HepG2 (cell line): ENCODE data around the gene CA9. TPM values are rescaled to one million over a fixed set of nuclear protein-coding genes. Genes with fewer than 3 reads are reported as not detected.
A peak's percentile ranks its signal among the peaks of the same experiment; 100 is the strongest.

ENCODE experiments used
- ATAC-seq: fragments of 200-7000 bp; cut with Tn5 transposase; 3 replicates; pipeline ENCODE4 v1.9.1; 2020; ENCODE audit warnings: mild to moderate bottlenecking, moderate library complexity
- BruUV-seq: library from RNA; stranded (reverse); fragments of 400-500 nt; replicated peaks from 2 replicates; lab custom pipeline; 2021; lab: Mats Ljungman, UMichigan
- CTCF ChIA-PET: fragments of 300-600 bp; formaldehyde crosslinking; extraction: SDS; loops from one replicate; lab custom pipeline; 2021; ENCODE audit warnings: low total read pairs, inconsistent platforms, low intra/inter-chr PET ratio; lab: Yijun Ruan, JAX
- POLR2A ChIA-PET: fragments of 350-600 bp; sonication (Branson Sonifier 250); formaldehyde crosslinking; loops from one replicate; lab custom pipeline; 2020; ENCODE audit warnings: antibody characterized with exemption, inconsistent platforms; lab: Yijun Ruan, JAX
- DNase-seq: peaks from one replicate; pipeline ENCODE4 v3.0.0-alpha.2; 2015; ENCODE audit warnings: low spot score
- FAIRE-seq: peaks from 3 replicates; lab custom pipeline; 2011; peaks lifted over from hg19 to GRCh38; lab: Jason Lieb, UNC
- H2AFZ ChIP-seq: one replicate; pipeline ENCODE4 v1.6.1; 2011; ENCODE audit warnings: low read length, inconsistent platforms
- H3K27ac ChIP-seq: fragments of 300-600 bp; 3 replicates; pipeline ENCODE4 v1.8.0; 2011; ENCODE audit warnings: mixed run types, mild to moderate bottlenecking, mixed read lengths, low read length, inconsistent platforms; ENCODE audit not compliant: insufficient read depth; ENCODE audit errors: extremely low read length
- H3K27me3 ChIP-seq, 2 experiments: fragments of 200-600 bp in 1 of 2; 2 replicates in 1 of 2; 3 replicates in 1 of 2; pipeline versions ENCODE4 v1.6.0 to v1.8.0; 2011; ENCODE audit warnings: low read length in 2 of 2, mild to moderate bottlenecking in 2 of 2, moderate library complexity in 2 of 2, inconsistent platforms in 1 of 2; ENCODE audit not compliant: insufficient read depth in 2 of 2, control insufficient read depth in 1 of 2
- H3K36me3 ChIP-seq, 2 experiments: fragments of 200-600 bp in 1 of 2; replicated peaks in 1 of 2; 2 replicates in 1 of 2; 3 replicates in 1 of 2; pipeline versions ENCODE4 v1.5.1 to v1.8.0; 2011; ENCODE audit warnings: low read length in 2 of 2, inconsistent platforms in 1 of 2; ENCODE audit not compliant: insufficient read depth in 2 of 2, control insufficient read depth in 1 of 2
- H3K4me1 ChIP-seq: 2 replicates; pipeline ENCODE4 v1.5.1; 2012; ENCODE audit warnings: low read length, inconsistent platforms; ENCODE audit not compliant: insufficient read depth
- H3K4me2 ChIP-seq: 2 replicates; pipeline ENCODE4 v1.6.0; 2011; ENCODE audit warnings: low read depth, low read length, inconsistent platforms
- H3K4me3 ChIP-seq, 3 experiments: fragments of 200-600 bp in 1 of 3; sonication (generic), shearing (Covaris generic) in 1 of 3; replicated peaks in 1 of 3; 2 replicates each; pipeline ENCODE4 v1.5.1; 2011 to 2016; ENCODE audit warnings: low read length in 3 of 3, inconsistent platforms in 2 of 3, low read depth in 2 of 3, mild to moderate bottlenecking in 2 of 3, control low read depth in 1 of 3, mixed read lengths in 1 of 3; ENCODE audit not compliant: insufficient read depth in 1 of 3
- H3K79me2 ChIP-seq: one replicate; pipeline ENCODE4 v1.6.1; 2011; ENCODE audit warnings: low read length, inconsistent platforms; ENCODE audit not compliant: insufficient read depth
- H3K9ac ChIP-seq: 2 replicates; pipeline ENCODE4 v1.6.0; 2011; ENCODE audit warnings: mild to moderate bottlenecking, low read depth, low read length, inconsistent platforms; ENCODE audit not compliant: insufficient read depth
- H3K9me3 ChIP-seq: 2 replicates; pipeline ENCODE4 v1.5.1; 2012; ENCODE audit warnings: mild to moderate bottlenecking, low read length
- H4K20me1 ChIP-seq: 2 replicates; pipeline ENCODE4 v1.6.0; 2011; ENCODE audit warnings: inconsistent platforms, mild to moderate bottlenecking, low read length, moderate library complexity; ENCODE audit not compliant: insufficient read depth
- AGO2 ChIP-seq: fragments of 200-400 bp; formaldehyde crosslinking; optimal IDR thresholded peaks from 2 replicates; pipeline ENCODE3; 2017; ENCODE audit warnings: mild to moderate bottlenecking, low read depth, low read length, moderate library complexity
- EED ChIP-seq: sonication (generic); formaldehyde crosslinking; IDR thresholded peaks from 2 replicates; pipeline ENCODE4 v1.5.0; 2020; ENCODE audit warnings: mild to moderate bottlenecking, missing genetic modification reagents
- ELF1 ChIP-seq: sonication (generic); formaldehyde crosslinking; IDR thresholded peaks from 2 replicates; pipeline ENCODE4 v1.4.0; 2020; ENCODE audit warnings: missing genetic modification reagents
- MED1 ChIP-seq: sonication (generic); formaldehyde crosslinking; IDR thresholded peaks from 2 replicates; pipeline ENCODE4 v1.4.0; 2020; ENCODE audit warnings: missing genetic modification reagents
- NFE2L2 ChIP-seq: fragments of 150-350 bp; IDR thresholded peaks from 2 replicates; pipeline ENCODE4 v1.6.1; 2014; ENCODE audit warnings: low read length
- NFIB ChIP-seq: sonication (generic); formaldehyde crosslinking; IDR thresholded peaks from 2 replicates; pipeline ENCODE4 v1.9.0; 2021; ENCODE audit warnings: missing genetic modification reagents, mild to moderate bottlenecking, borderline replicate concordance
- RORA ChIP-seq: sonication (generic); formaldehyde crosslinking; IDR thresholded peaks from 2 replicates; pipeline ENCODE4 v1.5.0; 2020; ENCODE audit warnings: mild to moderate bottlenecking, missing genetic modification reagents, moderate library complexity
- SOX5 ChIP-seq: IDR thresholded peaks from 2 replicates; pipeline ENCODE4 v1.6.1; 2016; ENCODE audit warnings: borderline replicate concordance
- ZMYM4 ChIP-seq: sonication (generic); formaldehyde crosslinking; IDR thresholded peaks from 2 replicates; pipeline ENCODE4 v1.8.1; 2023; ENCODE audit warnings: mild to moderate bottlenecking, missing genetic modification reagents
- ZNF17 ChIP-seq: sonication (generic); formaldehyde crosslinking; IDR thresholded peaks from 2 replicates; pipeline ENCODE4 v1.5.0; 2020; ENCODE audit warnings: mild to moderate bottlenecking, missing genetic modification reagents
- ZNF367 ChIP-seq: sonication (generic); formaldehyde crosslinking; IDR thresholded peaks from 2 replicates; pipeline ENCODE4 v1.4.0; 2020; ENCODE audit warnings: missing genetic modification reagents, borderline replicate concordance
- ZNF703 ChIP-seq: sonication (generic); formaldehyde crosslinking; IDR thresholded peaks from 2 replicates; pipeline ENCODE4 v1.5.1; 2020; ENCODE audit warnings: missing genetic modification reagents, mild to moderate bottlenecking, moderate library complexity, borderline replicate concordance
- ZNF766 ChIP-seq: sonication (generic); formaldehyde crosslinking; IDR thresholded peaks from 2 replicates; pipeline ENCODE4 v1.5.0; 2020; ENCODE audit warnings: missing genetic modification reagents, borderline replicate concordance
- WGBS: methylation state at CpG from one replicate; pipeline ENCODE4 v1.1.6; 2017; ENCODE audit warnings: low lambda C conversion rate; 5-methylcytosine and 5-hydroxymethylcytosine counted together
- in situ Hi-C: cut with HindIII; loops from 2 replicates; pipeline ENCODE4 v1.10.0; 2017; ENCODE audit warnings: low pct_unique_long_range_greater_than_20kb; ENCODE audit not compliant: extremely low pct_ligation_motif_present
- intact Hi-C: fragments of 100-400 bp; cut with micrococcal nuclease; formaldehyde crosslinking; loops from one replicate; pipeline ENCODE4 v1.10.0; 2022; ENCODE audit not compliant: unreplicated experiment
- polyA plus RNA-seq, 8 experiments: library from polyadenylated mRNA; depleted of rRNA in 3 of 8; stranded (reverse) in 7 of 8; unstranded in 1 of 8; fragments of >200 nt; fragmentation: Illumina TruSeq in 4 of 8; extraction: Trizol in 4 of 8; gene quantifications; 2 replicates each; pipeline versions ENCODE4 v1.2.1 to v1.2.3, GENCODE V29; 2011 to 2016; ENCODE audit warnings: low read depth in 4 of 8, missing spikeins in 1 of 8, mixed read lengths in 1 of 8; ENCODE audit not compliant: insufficient read depth in 1 of 8
- total RNA-seq, 5 experiments: library from RNA; depleted of rRNA; stranded (reverse); fragments of >200 nt; fragmentation: Illumina TruSeq; extraction: Trizol; gene quantifications; 2 replicates each; pipeline ENCODE4 v1.2.3, GENCODE V29; 2016; ENCODE audit warnings: low read depth in 1 of 5
- TF ChIP-seq, protein P1 (sequence below): sonication (generic); formaldehyde crosslinking; IDR thresholded peaks from 2 replicates; pipeline ENCODE4 v1.4.0; 2020; ENCODE audit warnings: missing genetic modification reagents
- TF ChIP-seq, protein P2 (sequence below): sonication (generic); formaldehyde crosslinking; IDR thresholded peaks from 2 replicates; pipeline ENCODE4 v1.4.0; 2020; ENCODE audit warnings: missing genetic modification reagents, borderline replicate concordance

The CA9 gene
- total and polyA plus RNA-seq, 2 of the 13 experiments (the other 11 are each of a cell fraction or from before 2014, with no cell fraction given), result 0.13 to 152 TPM

GRCh38 chr9:35652829-35653209 lies 20.9 kb upstream of the CA9 start:
- H3K4me3 ChIP-seq, result peak overlapping the region in 1 of 3 experiments; percentile 45; a peak in 2 of 6 replicates
- ChIA-PET CTCF (no interaction called here), POLR2A (no interaction called here)
- no peaks in the 10 kb centered on the region for H3K79me2 ChIP-seq
- H3K4me2 ChIP-seq, result peak overlapping the region; percentile 57
- BruUV-seq, result no TSS peak
- 6% methylated on average over 8 of the region's 8 CpGs for WGBS
- ATAC-seq (no peak), FAIRE-seq (no peak), DNase-seq (no peak)
- H2AFZ ChIP-seq, result no peak overlapping the region
- no peak for TF ChIP-seq EED (CRISPR knock-in tag)
- no peak for TF ChIP-seq ZNF703 (CRISPR knock-in tag)
- no peak for TF ChIP-seq ZMYM4
- no peak for TF ChIP-seq ZNF766 (CRISPR knock-in tag)
- peak; percentile 2; the same call in 1 of the 2 replicates for TF ChIP-seq MED1 (CRISPR knock-in tag)
- no peak for TF ChIP-seq ZNF17 (CRISPR knock-in tag)
- no peak for TF ChIP-seq AGO2
- TF ChIP-seq SOX5, result no peak
- TF ChIP-seq RORA (CRISPR knock-in tag), result no peak
- H3K9ac ChIP-seq, result peak overlapping the region; percentile 41; the same call in 1 of the 2 replicates
- H3K4me1 ChIP-seq, result peaks cover 82% of the 10 kb centered on the region
- intact Hi-C loops, result no loop called here
- H4K20me1 ChIP-seq, result no peaks in the 10 kb centered on the region
- H3K27ac ChIP-seq, result no peak overlapping the region
- peaks cover 2 to 16% of the 10 kb centered on the region in 2 experiments; a peak in 4 of 5 replicates for H3K27me3 ChIP-seq
- no peaks in the 10 kb centered on the region for H3K36me3 ChIP-seq
- H3K9me3 ChIP-seq, result no peaks in the 10 kb centered on the region
- in situ Hi-C loops, result loop anchor here (10.0 kb wide), 1 partner anchor 538 kb away; the partner anchor contains the start of gene ATOSB

- no peak for ATAC-seq
- POLR2A ChIA-PET, result interaction anchor here (6.1 kb wide), 1 partner anchor 6 kb away, joined by 41 read pairs; no protein-coding TSS in a partner anchor
- TF ChIP-seq ELF1 (CRISPR knock-in tag) (no peak), NFE2L2 (no peak), NFIB (no peak), ZNF367 (no peak), SOX5 (no peak)
- TF ChIP-seq, protein P1, sequence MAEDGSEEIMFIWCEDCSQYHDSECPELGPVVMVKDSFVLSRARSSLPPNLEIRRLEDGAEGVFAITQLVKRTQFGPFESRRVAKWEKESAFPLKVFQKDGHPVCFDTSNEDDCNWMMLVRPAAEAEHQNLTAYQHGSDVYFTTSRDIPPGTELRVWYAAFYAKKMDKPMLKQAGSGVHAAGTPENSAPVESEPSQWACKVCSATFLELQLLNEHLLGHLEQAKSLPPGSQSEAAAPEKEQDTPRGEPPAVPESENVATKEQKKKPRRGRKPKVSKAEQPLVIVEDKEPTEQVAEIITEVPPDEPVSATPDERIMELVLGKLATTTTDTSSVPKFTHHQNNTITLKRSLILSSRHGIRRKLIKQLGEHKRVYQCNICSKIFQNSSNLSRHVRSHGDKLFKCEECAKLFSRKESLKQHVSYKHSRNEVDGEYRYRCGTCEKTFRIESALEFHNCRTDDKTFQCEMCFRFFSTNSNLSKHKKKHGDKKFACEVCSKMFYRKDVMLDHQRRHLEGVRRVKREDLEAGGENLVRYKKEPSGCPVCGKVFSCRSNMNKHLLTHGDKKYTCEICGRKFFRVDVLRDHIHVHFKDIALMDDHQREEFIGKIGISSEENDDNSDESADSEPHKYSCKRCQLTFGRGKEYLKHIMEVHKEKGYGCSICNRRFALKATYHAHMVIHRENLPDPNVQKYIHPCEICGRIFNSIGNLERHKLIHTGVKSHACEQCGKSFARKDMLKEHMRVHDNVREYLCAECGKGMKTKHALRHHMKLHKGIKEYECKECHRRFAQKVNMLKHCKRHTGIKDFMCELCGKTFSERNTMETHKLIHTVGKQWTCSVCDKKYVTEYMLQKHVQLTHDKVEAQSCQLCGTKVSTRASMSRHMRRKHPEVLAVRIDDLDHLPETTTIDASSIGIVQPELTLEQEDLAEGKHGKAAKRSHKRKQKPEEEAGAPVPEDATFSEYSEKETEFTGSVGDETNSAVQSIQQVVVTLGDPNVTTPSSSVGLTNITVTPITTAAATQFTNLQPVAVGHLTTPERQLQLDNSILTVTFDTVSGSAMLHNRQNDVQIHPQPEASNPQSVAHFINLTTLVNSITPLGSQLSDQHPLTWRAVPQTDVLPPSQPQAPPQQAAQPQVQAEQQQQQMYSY (CRISPR knock-in tag), result no peak
- TF ChIP-seq, protein P2, sequence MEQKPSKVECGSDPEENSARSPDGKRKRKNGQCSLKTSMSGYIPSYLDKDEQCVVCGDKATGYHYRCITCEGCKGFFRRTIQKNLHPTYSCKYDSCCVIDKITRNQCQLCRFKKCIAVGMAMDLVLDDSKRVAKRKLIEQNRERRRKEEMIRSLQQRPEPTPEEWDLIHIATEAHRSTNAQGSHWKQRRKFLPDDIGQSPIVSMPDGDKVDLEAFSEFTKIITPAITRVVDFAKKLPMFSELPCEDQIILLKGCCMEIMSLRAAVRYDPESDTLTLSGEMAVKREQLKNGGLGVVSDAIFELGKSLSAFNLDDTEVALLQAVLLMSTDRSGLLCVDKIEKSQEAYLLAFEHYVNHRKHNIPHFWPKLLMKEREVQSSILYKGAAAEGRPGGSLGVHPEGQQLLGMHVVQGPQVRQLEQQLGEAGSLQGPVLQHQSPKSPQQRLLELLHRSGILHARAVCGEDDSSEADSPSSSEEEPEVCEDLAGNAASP (CRISPR knock-in tag), result no peak
These were observed 20.1 kb upstream of the CA9 start for GRCh38 chr9:35653611-35654010.

More at GRCh38 chr9:35653611-35654010, 20.1 kb upstream of the CA9 start:
- WGBS, result 39% methylated on average over 2 of the region's 2 CpGs
- Histone ChIP-seq H2AFZ (no peak overlapping the region), H3K9ac (no peak overlapping the region), H3K27me3 (peaks cover 2 to 12% of the 10 kb centered on the region in 2 experiments; a peak in 4 of 5 replicates), H3K9me3 (no peaks in the 10 kb centered on the region), H3K4me1 (peaks cover 74% of the 10 kb centered on the region), H3K79me2 (no peaks in the 10 kb centered on the region), H3K36me3 (no peaks in the 10 kb centered on the region), H3K4me3 (no peak overlapping the region), H3K4me2 (no peak overlapping the region), H3K27ac (no peak overlapping the region), H4K20me1 (no peaks in the 10 kb centered on the region)
- intact Hi-C loops, result no loop called here
- BruUV-seq, result no TSS peak
- in situ Hi-C loops, result loop anchor here (10.0 kb wide), 1 partner anchor 539 kb away; the partner anchor contains the start of gene ATOSB
- CTCF ChIA-PET, result no interaction called here
- DNase-seq (no peak), FAIRE-seq (no peak)
